H9 (cell line): ENCODE measurements around the gene MYBPHL. TPM values are rescaled to one million over a fixed set of nuclear protein-coding genes. Genes with fewer than 3 reads are reported as not detected.

Source experiments
- DNase-seq: peaks from one replicate; pipeline ENCODE4 v3.0.0-alpha.2; 2017
- H2AFZ ChIP-seq: one replicate; pipeline ENCODE4 v1.6.1; 2013; ENCODE audit warnings: mild to moderate bottlenecking, low read length, control low read depth, moderate library complexity
- H2AK5ac ChIP-seq: 2 replicates; pipeline ENCODE4 v1.6.1; 2013; ENCODE audit warnings: low read length, control low read depth, mixed read lengths; ENCODE audit not compliant: insufficient read length
- H2BK120ac ChIP-seq: one replicate; pipeline ENCODE4 v1.6.1; 2013; ENCODE audit warnings: low read depth, mild to moderate bottlenecking, low read length, control low read depth, inconsistent platforms; ENCODE audit not compliant: poor library complexity, severe bottlenecking
- H2BK12ac ChIP-seq: 2 replicates; pipeline ENCODE4 v1.6.1; 2013; ENCODE audit warnings: low read length, control low read depth, mixed read lengths, low read depth; ENCODE audit not compliant: insufficient read length
- H2BK15ac ChIP-seq: 2 replicates; pipeline ENCODE4 v1.6.1; 2013; ENCODE audit warnings: low read depth, low read length, control low read depth
- H2BK20ac ChIP-seq: one replicate; pipeline ENCODE4 v1.6.1; 2013; ENCODE audit warnings: low read depth, mild to moderate bottlenecking, low read length, control low read depth, inconsistent platforms; ENCODE audit not compliant: poor library complexity, severe bottlenecking
- H2BK5ac ChIP-seq: 2 replicates; pipeline ENCODE4 v1.6.1; 2013; ENCODE audit warnings: low read length, control low read depth, mixed read lengths; ENCODE audit not compliant: insufficient read length
- H3K14ac ChIP-seq: 2 replicates; pipeline ENCODE4 v1.6.1; 2013; ENCODE audit warnings: low read length, control low read depth; ENCODE audit not compliant: insufficient read depth
- H3K18ac ChIP-seq: 2 replicates; pipeline ENCODE4 v1.6.1; 2013; ENCODE audit warnings: low read depth, mild to moderate bottlenecking, mixed read lengths, low read length, control low read depth; ENCODE audit not compliant: insufficient read length
- H3K23ac ChIP-seq: 2 replicates; pipeline ENCODE4 v1.6.1; 2013; ENCODE audit warnings: low read length, control low read depth, mixed read lengths, low read depth; ENCODE audit not compliant: insufficient read length
- H3K23me2 ChIP-seq: 2 replicates; pipeline ENCODE4 v1.6.1; 2013; ENCODE audit warnings: low read depth, mild to moderate bottlenecking, mixed read lengths, low read length, control low read depth; ENCODE audit not compliant: insufficient read length, poor library complexity, severe bottlenecking
- H3K27ac ChIP-seq: 2 replicates; pipeline ENCODE4 v1.5.1; 2013; ENCODE audit warnings: low read length, control low read depth, mixed read lengths, low read depth; ENCODE audit not compliant: insufficient read length
- H3K27me3 ChIP-seq: 2 replicates; pipeline ENCODE4 v1.6.1; 2013; ENCODE audit warnings: low read length, control low read depth, inconsistent platforms; ENCODE audit not compliant: insufficient read depth
- H3K4ac ChIP-seq: 2 replicates; pipeline ENCODE4 v1.6.1; 2013; ENCODE audit warnings: low read depth, mild to moderate bottlenecking, control low read depth, inconsistent platforms, low read length, moderate library complexity
- H3K4me1 ChIP-seq: 2 replicates; pipeline ENCODE4 v1.6.1; 2013; ENCODE audit warnings: low read length, control low read depth, inconsistent platforms; ENCODE audit not compliant: insufficient read depth
- H3K4me2 ChIP-seq: 2 replicates; pipeline ENCODE4 v1.6.1; 2013; ENCODE audit warnings: low read length, control low read depth, mixed read lengths; ENCODE audit not compliant: insufficient read length, insufficient read depth
- H3K56ac ChIP-seq: 2 replicates; pipeline ENCODE4 v1.6.1; 2013; ENCODE audit warnings: low read depth, mild to moderate bottlenecking, mixed read lengths, low read length, control low read depth; ENCODE audit not compliant: insufficient read length
- H3K79me1 ChIP-seq: 2 replicates; pipeline ENCODE4 v1.6.1; 2013; ENCODE audit warnings: low read depth, mild to moderate bottlenecking, moderate library complexity, low read length, control low read depth, inconsistent platforms; ENCODE audit not compliant: insufficient read depth, poor library complexity, severe bottlenecking
- H3K79me2 ChIP-seq: 2 replicates; pipeline ENCODE4 v1.6.1; 2013; ENCODE audit warnings: low read length, control low read depth, inconsistent platforms; ENCODE audit not compliant: insufficient read depth
- H3K9ac ChIP-seq: 2 replicates; pipeline ENCODE4 v1.6.1; 2013; ENCODE audit warnings: low read length, control low read depth, mixed read lengths; ENCODE audit not compliant: insufficient read length; ENCODE audit errors: extremely low read depth
- H3K9me3 ChIP-seq: one replicate; pipeline ENCODE4 v1.6.1; 2013; ENCODE audit warnings: low read depth, low read length, inconsistent platforms; ENCODE audit not compliant: control insufficient read depth
- H3T11ph ChIP-seq: one replicate; pipeline ENCODE4 v1.6.1; 2013; ENCODE audit warnings: mild to moderate bottlenecking, low read length, control low read depth, inconsistent platforms
- H4K20me1 ChIP-seq: one replicate; pipeline ENCODE4 v1.6.1; 2013; ENCODE audit not compliant: control insufficient read depth, insufficient read length, insufficient read depth
- H4K5ac ChIP-seq: 2 replicates; pipeline ENCODE4 v1.6.1; 2013; ENCODE audit warnings: low read depth, mild to moderate bottlenecking, mixed read lengths, low read length, control low read depth; ENCODE audit not compliant: insufficient read length
- H4K8ac ChIP-seq: replicated peaks from 2 replicates; pipeline ENCODE4 v1.6.1; 2013; ENCODE audit warnings: low read length, control low read depth, mixed read lengths, low read depth; ENCODE audit not compliant: insufficient read length
- H4K91ac ChIP-seq: 2 replicates; pipeline ENCODE4 v1.6.1; 2013; ENCODE audit warnings: low read depth, mild to moderate bottlenecking, moderate library complexity, mixed read lengths, low read length, control low read depth; ENCODE audit not compliant: insufficient read length
- H3K27ac Mint-ChIP-seq, 3 experiments: 2 replicates in 2 of 3; 3 replicates in 1 of 3; pipeline ENCODE4 v1.8.0; 2020 to 2021; ENCODE audit warnings: mixed read lengths in 3 of 3, mild to moderate bottlenecking in 1 of 3, moderate library complexity in 1 of 3
- H3K27me3 Mint-ChIP-seq: 2 replicates; pipeline ENCODE4 v1.8.0; 2021; ENCODE audit warnings: low read depth, mild to moderate bottlenecking, moderate library complexity, mixed read lengths
- H3K36me3 Mint-ChIP-seq, 3 experiments: 2 replicates in 2 of 3; 3 replicates in 1 of 3; pipeline ENCODE4 v1.8.0; 2020 to 2021; ENCODE audit warnings: low read depth in 3 of 3, mixed read lengths in 3 of 3; ENCODE audit not compliant: insufficient read depth in 1 of 3
- H3K4me1 Mint-ChIP-seq, 2 experiments: 2 replicates each; pipeline ENCODE4 v1.8.0; 2020; ENCODE audit warnings: mixed read lengths in 2 of 2
- H3K4me3 Mint-ChIP-seq, 2 experiments: 2 replicates in 1 of 2; 3 replicates in 1 of 2; pipeline ENCODE4 v1.8.0; 2020 to 2021; ENCODE audit warnings: mild to moderate bottlenecking in 2 of 2, mixed read lengths in 2 of 2, moderate library complexity in 1 of 2
- H3K9me3 Mint-ChIP-seq, 2 experiments: 2 replicates in 1 of 2; 3 replicates in 1 of 2; pipeline ENCODE4 v1.8.0; 2020; ENCODE audit warnings: mild to moderate bottlenecking in 2 of 2, mixed read lengths in 2 of 2, moderate library complexity in 1 of 2
- CTCF ChIP-seq: fragments of 200-600 bp; sonication (generic); conservative IDR thresholded peaks from 3 replicates; pipeline ENCODE4 v1.8.0; 2021; ENCODE audit warnings: antibody characterized with exemption, mild to moderate bottlenecking
- WGBS: extraction: QIAGEN DNeasy Blood & Tissue Kit; methylation state at CpG from one replicate; pipeline ENCODE4 v1.1.7; 2013; ENCODE audit warnings: missing lambda C conversion rate, low lambda C conversion rate, mixed read lengths; ENCODE audit not compliant: insufficient read length; ENCODE audit errors: extremely low coverage; 5-methylcytosine and 5-hydroxymethylcytosine counted together
- total RNA-seq: library from RNA; stranded (reverse); gene quantifications from 2 replicates; pipeline ENCODE4 v1.2.1, GENCODE V29; 2021

The MYBPHL gene
- total RNA-seq, 1 experiment from 2014 or later, result 0.59 TPM

- H3K27me3 Mint-ChIP-seq, result no peaks in the 10 kb centered on the region; the same call in 1 of the 2 replicates
- Histone ChIP-seq H3K9ac (no peak overlapping the region), H3K79me2 (no peaks in the 10 kb centered on the region), H3K79me1 (no peaks in the 10 kb centered on the region), H3T11ph (no peak overlapping the region), H4K20me1 (no peaks in the 10 kb centered on the region), H2BK15ac (no peak overlapping the region), H4K5ac (no peak overlapping the region), H3K23ac (no peak overlapping the region), H2BK12ac (no peak overlapping the region), H3K4me2 (no peak overlapping the region), H3K14ac (no peak overlapping the region), H3K27me3 (no peaks in the 10 kb centered on the region), H2BK5ac (no peak overlapping the region), H2AFZ (no peak overlapping the region), H3K27ac (no peak overlapping the region), H3K9me3 (no peaks in the 10 kb centered on the region), H3K56ac (no peak overlapping the region), H2BK20ac (no peak overlapping the region), H3K4me1 (no peaks in the 10 kb centered on the region; the same call in 1 of the 2 replicates), H3K4ac (no peak overlapping the region), H3K23me2 (peaks cover 5% of the 10 kb centered on the region), H2BK120ac (no peak overlapping the region), H4K8ac (no peak overlapping the region), H2AK5ac (no peak overlapping the region), H4K91ac (no peak overlapping the region), H3K18ac (no peak overlapping the region)
- H3K9me3 Mint-ChIP-seq, result no peaks in the 10 kb centered on the region
- peak overlapping the region in 2 of 3 experiments; percentile 84 to 93; a peak in 3 of 7 replicates for H3K27ac Mint-ChIP-seq
- peaks cover 5 to 21% (median 17%) of the 10 kb centered on the region in 3 experiments; a peak in 5 of 7 replicates for H3K36me3 Mint-ChIP-seq
- no peak for DNase-seq
- peaks cover 39 to 58% of the 10 kb centered on the region in 2 experiments for H3K4me1 Mint-ChIP-seq
- TF ChIP-seq CTCF, result no peak
- H3K4me3 Mint-ChIP-seq, result no peak overlapping the region; a peak in 1 of 5 replicates
- WGBS, result no CpG with 5 or more reads among the region's 69 CpGs
These were observed 48.0 kb downstream of the MYBPHL start for GRCh38 chr1:109258481-109259466.
